Caco-2 (cell line): ENCODE data around the gene DTNB. TPM values are rescaled to one million over a fixed set of nuclear protein-coding genes. Genes with fewer than 3 reads are reported as not detected.
"Not testable (repeated sequence)": the region's sequence is repeated elsewhere in the genome, so short reads cannot be mapped to it uniquely, and the experiment has no call there.

Experiments used
- BruUV-seq: library from RNA; stranded (reverse); fragments of 400-500 nt; replicated peaks from 2 replicates; lab custom pipeline; 2021; lab: Mats Ljungman, UMichigan
- CTCF ChIA-PET: fragments of 300-600 bp; sonication (Branson Sonifier 250); formaldehyde crosslinking; loops from one replicate; lab custom pipeline; 2022; ENCODE audit warnings: antibody characterized with exemption; lab: Charles Lee
- POLR2A ChIA-PET: fragments of 300-600 bp; sonication (Branson Sonifier 250); formaldehyde crosslinking; loops from one replicate; lab custom pipeline; 2022; ENCODE audit warnings: antibody characterized with exemption; lab: Charles Lee
- DNase-seq, 2 experiments: peaks; one replicate each; pipeline versions ENCODE4 v3.0.0 to v3.0.0-alpha.2; 2020 to 2022
- H3K27me3 ChIP-seq: replicated peaks from 2 replicates; pipeline ENCODE4 v1.6.0; 2011; ENCODE audit warnings: low read length; ENCODE audit not compliant: control insufficient read depth, insufficient read depth
- H3K36me3 ChIP-seq: 2 replicates; pipeline ENCODE4 v1.5.1; 2011; ENCODE audit warnings: low read length; ENCODE audit not compliant: control insufficient read depth, insufficient read depth
- H3K4me1 ChIP-seq: fragments of 250-450 bp; sonication (Bioruptor Pico); 2 replicates; pipeline ENCODE4 v1.5.1; 2020; ENCODE audit warnings: mild to moderate bottlenecking
- H3K4me3 ChIP-seq: 2 replicates; pipeline ENCODE4 v1.5.1; 2011; ENCODE audit warnings: low read depth, mild to moderate bottlenecking, control low read depth, low read length
- H3K9me3 ChIP-seq: fragments of 250-450 bp; sonication (Bioruptor Pico); 2 replicates; pipeline ENCODE4 v1.5.1; 2020; ENCODE audit warnings: mild to moderate bottlenecking, moderate library complexity
- H3K27ac Mint-ChIP-seq: one replicate; pipeline ENCODE4 v1.8.0; 2022; ENCODE audit warnings: mixed read lengths; ENCODE audit not compliant: unreplicated experiment
- H3K27me3 Mint-ChIP-seq: one replicate; pipeline ENCODE4 v1.8.0; 2022; ENCODE audit warnings: mixed read lengths; ENCODE audit not compliant: insufficient read depth, unreplicated experiment
- H3K36me3 Mint-ChIP-seq: one replicate; pipeline ENCODE4 v1.8.0; 2022; ENCODE audit warnings: mild to moderate bottlenecking, mixed read lengths; ENCODE audit not compliant: insufficient read depth, unreplicated experiment
- H3K4me1 Mint-ChIP-seq: one replicate; pipeline ENCODE4 v1.8.0; 2022; ENCODE audit warnings: low read depth, mixed read lengths; ENCODE audit not compliant: unreplicated experiment
- H3K4me3 Mint-ChIP-seq: one replicate; pipeline ENCODE4 v1.8.0; 2022; ENCODE audit warnings: mild to moderate bottlenecking, moderate library complexity, mixed read lengths; ENCODE audit not compliant: unreplicated experiment
- H3K9me3 Mint-ChIP-seq: one replicate; pipeline ENCODE4 v1.8.0; 2022; ENCODE audit warnings: mixed read lengths; ENCODE audit not compliant: unreplicated experiment
- CTCF ChIP-seq, 2 experiments: fragments of 200-600 bp in 1 of 2; IDR thresholded peaks; 1 replicate in 1 of 2; 2 replicates in 1 of 2; pipeline versions ENCODE4 v1.5.1 to v1.8.0; 2011 to 2022; ENCODE audit warnings: antibody characterized with exemption in 1 of 2, control low read depth in 1 of 2, inconsistent platforms in 1 of 2, low read depth in 1 of 2, low read length in 1 of 2, mild to moderate bottlenecking in 1 of 2, moderate library complexity in 1 of 2; ENCODE audit not compliant: insufficient read depth in 1 of 2, severe bottlenecking in 1 of 2, unreplicated experiment in 1 of 2
- intact Hi-C: fragments of 100-400 bp; cut with micrococcal nuclease; formaldehyde crosslinking; loops from one replicate; pipeline ENCODE4 v1.10.0; 2022; ENCODE audit not compliant: unreplicated experiment
- total RNA-seq: library from RNA; stranded (reverse); gene quantifications from 2 replicates; pipeline ENCODE4 v1.2.3, GENCODE V29; 2022

Gene DTNB
- total RNA-seq, 1 experiment from 2014 or later = 50.4 TPM

- no TSS peak for BruUV-seq
- no peaks in the 10 kb centered on the region for H3K27me3 ChIP-seq
- TF ChIP-seq CTCF (IDR thresholded peaks at IDR 0.05; ENCODE audit: insufficient read depth in 1 of 2, low read depth in 1 of 2, low read length in 1 of 2, severe bottlenecking in 1 of 2, unreplicated experiment in 1 of 2) = no peak
- H3K9me3 Mint-ChIP-seq = no peaks in the 10 kb centered on the region
- H3K4me1 Mint-ChIP-seq = peaks cover 13% of the 10 kb centered on the region
- H3K9me3 ChIP-seq = no peaks in the 10 kb centered on the region
- no peaks in the 10 kb centered on the region for H3K27me3 Mint-ChIP-seq
- peaks cover under 1% of the 10 kb centered on the region; the same call in 1 of the 2 replicates for H3K4me1 ChIP-seq
- ChIA-PET CTCF (no interaction called here), POLR2A (no interaction called here)
- H3K4me3 Mint-ChIP-seq = no peak overlapping the region
- intact Hi-C loops = no loop called here
- H3K4me3 ChIP-seq = no peak overlapping the region
- H3K27ac Mint-ChIP-seq = no peak overlapping the region
- H3K36me3 ChIP-seq = no peaks in the 10 kb centered on the region; the same call in 1 of the 2 replicates
- no peak for DNase-seq
- H3K36me3 Mint-ChIP-seq = peaks cover 34% of the 10 kb centered on the region
These were observed 135.9 kb downstream of the DTNB start for GRCh38 chr2:25537526-25537925.

- CTCF ChIA-PET = interaction anchor here (0.7 kb wide), 1 partner anchor 283 kb away, joined by 3 read pairs; no protein-coding TSS in a partner anchor
- H3K36me3 ChIP-seq, H3K4me3 ChIP-seq, H3K27me3 Mint-ChIP-seq, H3K9me3 ChIP-seq, DNase-seq, POLR2A ChIA-PET, H3K27ac Mint-ChIP-seq, BruUV-seq, H3K9me3 Mint-ChIP-seq, intact Hi-C loops, H3K27me3 ChIP-seq, H3K4me3 Mint-ChIP-seq, H3K4me1 ChIP-seq: not testable (repeated sequence)
- peaks cover 34% of the 10 kb centered on the region for H3K36me3 Mint-ChIP-seq
- H3K4me1 Mint-ChIP-seq = peaks cover 13% of the 10 kb centered on the region
These were observed 137.7 kb downstream of the DTNB start for GRCh38 chr2:25535411-25536289.

GRCh38 chr2:25534937-25535336 is 138.4 kb downstream of the DTNB start:
- H3K4me3 ChIP-seq, DNase-seq, H3K4me1 Mint-ChIP-seq, H3K4me3 Mint-ChIP-seq, intact Hi-C loops, H3K36me3 ChIP-seq, H3K27me3 ChIP-seq, POLR2A ChIA-PET, BruUV-seq, H3K9me3 ChIP-seq, H3K27me3 Mint-ChIP-seq, H3K9me3 Mint-ChIP-seq, CTCF ChIA-PET, H3K27ac Mint-ChIP-seq, H3K4me1 ChIP-seq: not testable (repeated sequence)
- peaks cover 34% of the 10 kb centered on the region for H3K36me3 Mint-ChIP-seq

GRCh38 chr2:25534455-25534854 is 138.9 kb downstream of the DTNB start:
- Mint-ChIP-seq H3K4me3 (no peak overlapping the region), H3K27ac (no peak overlapping the region), H3K27me3 (no peaks in the 10 kb centered on the region), H3K36me3 (peaks cover 34% of the 10 kb centered on the region), H3K9me3 (no peaks in the 10 kb centered on the region), H3K4me1 (peaks cover 6% of the 10 kb centered on the region)
- no peak for DNase-seq
- no TSS peak for BruUV-seq
- ChIA-PET CTCF (no interaction called here), POLR2A (no interaction called here)
- Histone ChIP-seq H3K9me3 (no peaks in the 10 kb centered on the region), H3K4me1 (peaks cover 3% of the 10 kb centered on the region; the same call in 1 of the 2 replicates), H3K4me3 (no peak overlapping the region), H3K36me3 (no peaks in the 10 kb centered on the region; the same call in 1 of the 2 replicates), H3K27me3 (no peaks in the 10 kb centered on the region)
- no peak for TF ChIP-seq CTCF (IDR thresholded peaks at IDR 0.05; ENCODE audit: insufficient read depth in 1 of 2, low read depth in 1 of 2, low read length in 1 of 2, severe bottlenecking in 1 of 2, unreplicated experiment in 1 of 2)
- intact Hi-C loops = no loop called here

GRCh38 chr2:25533771-25534170 is 139.6 kb downstream of the DTNB start:
- H3K9me3 Mint-ChIP-seq, CTCF ChIA-PET, H3K9me3 ChIP-seq, H3K4me1 Mint-ChIP-seq, BruUV-seq, H3K36me3 ChIP-seq, H3K27ac Mint-ChIP-seq, POLR2A ChIA-PET, H3K4me1 ChIP-seq, DNase-seq, H3K4me3 ChIP-seq, H3K27me3 ChIP-seq, intact Hi-C loops, H3K27me3 Mint-ChIP-seq, H3K4me3 Mint-ChIP-seq: not testable (repeated sequence)
- H3K36me3 Mint-ChIP-seq = peaks cover 34% of the 10 kb centered on the region
